HG03457 (cell line): ENCODE data around the gene UBE2D1.
A peak's percentile ranks its signal among the peaks of the same experiment; 100 is the strongest.

Experiments used
- ATAC-seq: cut with Tn5 transposase; IDR thresholded peaks from one replicate; pipeline ENCODE4 v1.9.1; 2021; ENCODE audit warnings: moderate number of reproducible peaks; ENCODE audit not compliant: unreplicated experiment

Gene UBE2D1

DNA sequence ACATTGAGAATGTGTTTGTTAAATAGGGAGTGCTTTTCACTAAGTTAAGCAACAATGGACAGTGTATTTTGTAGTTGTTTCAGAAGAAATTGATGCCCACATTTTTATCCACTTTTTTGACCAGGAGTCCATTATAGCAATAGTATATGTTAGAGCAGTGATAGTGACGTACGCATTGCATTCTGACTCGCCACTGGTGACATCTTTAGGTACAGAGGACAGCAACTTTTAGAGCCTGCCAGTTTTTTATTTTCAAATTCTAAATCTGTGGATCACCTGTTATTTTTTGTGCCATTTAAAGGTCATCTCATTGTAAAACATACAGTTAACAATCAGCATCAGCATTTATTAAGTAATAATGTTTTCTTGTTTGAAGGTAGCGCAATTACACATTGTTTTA, 1.4 kb downstream of the UBE2D1 start:
- no peak for ATAC-seq

GRCh38 chr10:58341422-58341821, 6.6 kb downstream of the UBE2D1 start:
- no peak for ATAC-seq

- no peak for ATAC-seq
These were observed 7.1 kb downstream of the UBE2D1 start for GRCh38 chr10:58341947-58342346.

DNA sequence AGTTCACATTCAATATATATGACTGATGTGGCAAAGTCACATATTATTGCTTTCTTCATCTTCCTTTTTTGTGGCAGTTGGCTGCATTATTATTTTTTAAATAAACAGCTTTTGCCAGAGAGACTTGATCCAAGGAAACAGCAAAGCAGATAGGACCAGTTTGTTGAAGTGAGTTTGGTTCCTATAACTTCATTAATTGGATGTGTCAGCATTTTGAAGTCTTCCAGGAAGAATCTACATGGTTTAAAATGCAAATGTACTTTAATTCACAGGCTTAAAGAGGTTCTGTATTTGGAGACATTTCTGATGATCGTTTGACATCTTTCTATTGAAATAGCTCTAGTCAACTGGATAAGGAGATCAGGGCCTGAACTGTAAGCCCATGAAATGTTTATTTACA, 13.2 kb downstream of the UBE2D1 start:
- no peak for ATAC-seq

DNA sequence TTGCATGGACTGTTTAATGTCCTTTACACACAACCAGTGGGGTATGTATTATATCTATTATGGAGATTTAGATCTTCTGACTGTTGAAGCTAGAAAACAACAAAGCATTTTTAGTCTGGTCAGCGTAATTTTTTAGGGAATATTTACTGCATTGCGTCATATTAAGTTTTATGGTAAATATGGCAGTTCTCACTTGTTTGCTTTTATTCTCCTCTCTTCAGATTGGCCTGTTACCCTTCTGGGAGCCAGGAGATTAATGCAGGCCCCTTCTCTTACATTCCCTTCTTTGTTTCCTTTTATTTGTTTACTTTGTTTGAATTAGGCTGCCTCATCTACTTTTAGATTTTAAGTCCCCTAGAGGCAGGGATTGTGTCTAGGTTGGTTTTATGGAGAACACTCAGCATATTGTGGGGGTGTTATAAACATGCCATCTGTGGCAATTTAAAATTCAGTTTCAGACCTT, 13.8 kb downstream of the UBE2D1 start:
- no peak for ATAC-seq

- no peak for ATAC-seq
These were observed 15.2 kb downstream of the UBE2D1 start for GRCh38 chr10:58350023-58350422.

GRCh38 chr10:58350619-58351323, 16.0 kb downstream of the UBE2D1 start:
- ATAC-seq, result no peak

DNA sequence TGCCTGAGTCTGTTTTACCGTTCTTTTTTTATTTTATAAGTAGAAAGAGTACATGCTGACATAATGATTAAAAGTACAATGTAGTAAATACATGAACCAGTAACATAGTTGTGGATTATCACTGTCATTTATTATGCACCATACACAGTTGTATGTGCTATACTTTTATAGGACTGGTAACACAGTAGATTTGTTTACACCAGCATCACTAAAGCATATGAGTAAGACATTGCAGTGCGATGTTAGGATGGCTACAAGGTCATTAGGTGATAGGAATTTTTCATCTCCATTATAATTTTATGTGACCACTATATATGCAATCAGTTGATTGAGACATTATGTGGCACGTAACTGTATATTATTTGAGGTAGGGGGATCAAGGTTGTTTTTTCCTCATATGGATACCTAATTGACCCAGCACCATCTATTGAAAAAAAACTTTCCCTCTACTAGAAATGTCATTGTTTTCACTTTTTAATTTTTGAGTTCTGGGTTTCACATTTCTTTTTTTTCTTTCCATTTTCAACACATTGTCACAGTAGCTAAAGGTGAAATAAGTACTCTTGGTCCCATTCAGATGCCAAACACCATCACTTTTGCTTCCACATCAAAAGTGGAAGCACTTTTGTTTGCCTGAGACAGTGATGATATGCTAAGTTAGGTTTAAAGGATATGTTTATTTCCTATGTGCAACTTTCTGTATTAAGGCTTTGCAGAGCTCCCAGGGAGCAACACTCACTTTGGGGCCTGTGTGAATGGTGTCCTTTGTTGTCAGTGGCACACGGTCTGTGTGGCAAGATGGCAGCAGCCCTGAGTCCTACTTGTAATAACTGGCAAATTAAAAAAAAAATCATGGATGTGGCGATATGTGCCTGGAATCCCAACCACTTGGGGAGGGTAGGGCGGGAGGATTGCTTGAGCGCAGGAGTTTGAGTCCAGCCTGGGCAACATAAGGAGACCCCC, 17.1 kb downstream of the UBE2D1 start:
- ATAC-seq, result no peak

- ATAC-seq, result no peak
These were observed 18.3 kb downstream of the UBE2D1 start for GRCh38 chr10:58352956-58353610.

GRCh38 chr10:58356756-58357155, 21.9 kb downstream of the UBE2D1 start:
- no peak for ATAC-seq

GRCh38 chr10:58358314-58358933, 23.6 kb downstream of the UBE2D1 start:
- ATAC-seq, result no peak

GRCh38 chr10:58358947-58359346, 24.1 kb downstream of the UBE2D1 start:
- ATAC-seq, result no peak

- ATAC-seq, result no peak
These were observed 24.7 kb downstream of the UBE2D1 start for GRCh38 chr10:58359541-58359940.

DNA sequence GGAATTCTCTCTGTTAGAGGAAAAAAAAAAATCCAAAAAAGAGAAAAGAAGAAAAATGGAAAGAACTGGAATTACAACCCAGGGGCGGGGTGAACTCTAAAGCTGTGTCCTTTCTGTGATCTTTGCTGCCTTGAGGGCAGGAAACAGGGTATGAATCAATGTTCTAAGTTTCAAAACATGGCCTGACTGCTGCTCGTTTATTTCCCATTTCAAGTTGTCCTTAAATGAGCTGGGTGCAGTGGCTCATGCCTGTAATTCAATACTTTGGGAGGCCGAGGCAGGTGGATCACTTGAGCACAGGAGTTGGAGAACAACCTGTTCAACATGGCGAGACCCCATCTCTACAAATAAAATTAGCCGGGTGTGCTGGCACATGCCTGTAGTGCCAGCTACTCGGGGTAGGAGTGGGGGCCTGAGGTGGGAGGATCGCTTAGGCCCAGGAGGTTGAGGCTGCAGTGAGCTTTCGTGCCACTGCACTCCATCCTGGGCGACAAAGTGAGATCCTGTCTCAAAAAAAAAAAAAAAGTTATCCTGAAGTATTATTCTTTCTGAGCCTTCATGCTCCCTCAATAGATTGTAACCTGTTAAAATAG, 25.7 kb downstream of the UBE2D1 start:
- no peak for ATAC-seq

DNA sequence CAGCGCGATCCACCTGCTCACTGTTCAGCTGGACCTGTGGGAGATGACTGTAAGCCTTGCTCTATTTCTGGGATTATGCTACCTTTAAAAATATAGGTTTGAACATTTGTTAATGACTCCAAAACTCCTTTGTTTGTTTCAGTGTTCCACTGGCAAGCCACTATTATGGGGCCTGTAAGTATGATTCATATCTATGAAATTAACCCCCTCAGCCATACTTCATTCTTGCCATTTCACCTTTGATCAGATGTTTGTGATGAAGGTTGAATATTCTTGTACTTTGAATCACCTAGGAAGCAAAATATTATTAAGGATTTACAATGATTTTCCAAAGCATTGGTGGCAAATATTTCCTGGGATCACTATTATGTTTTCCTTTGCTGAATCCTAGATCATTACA, 26.5 kb downstream of the UBE2D1 start:
- no peak for ATAC-seq

- no peak for ATAC-seq
These were observed 27.4 kb downstream of the UBE2D1 start for GRCh38 chr10:58362027-58362789.

GRCh38 chr10:58367069-58367468, 32.3 kb downstream of the UBE2D1 start:
- ATAC-seq, result no peak

DNA sequence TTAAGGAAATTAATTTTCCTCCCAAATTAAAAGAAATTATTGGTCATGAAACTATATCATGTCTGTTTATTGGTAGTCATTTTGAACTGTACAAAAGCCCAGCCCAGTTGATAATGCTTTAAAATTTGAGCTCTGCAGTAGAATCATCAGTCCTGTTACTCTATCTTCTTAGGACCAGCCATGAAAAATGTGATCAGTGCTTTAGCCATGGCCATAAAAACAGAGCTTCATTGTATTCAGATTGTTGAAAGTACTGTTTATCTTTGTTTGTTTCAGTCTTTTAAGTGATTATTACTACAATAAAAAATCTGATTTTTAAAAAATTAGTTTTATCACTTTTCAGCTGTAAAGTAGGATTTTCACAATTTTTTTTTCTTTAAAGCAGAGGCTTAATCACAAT, 36.7 kb downstream of the UBE2D1 start:
- no peak for ATAC-seq

DNA sequence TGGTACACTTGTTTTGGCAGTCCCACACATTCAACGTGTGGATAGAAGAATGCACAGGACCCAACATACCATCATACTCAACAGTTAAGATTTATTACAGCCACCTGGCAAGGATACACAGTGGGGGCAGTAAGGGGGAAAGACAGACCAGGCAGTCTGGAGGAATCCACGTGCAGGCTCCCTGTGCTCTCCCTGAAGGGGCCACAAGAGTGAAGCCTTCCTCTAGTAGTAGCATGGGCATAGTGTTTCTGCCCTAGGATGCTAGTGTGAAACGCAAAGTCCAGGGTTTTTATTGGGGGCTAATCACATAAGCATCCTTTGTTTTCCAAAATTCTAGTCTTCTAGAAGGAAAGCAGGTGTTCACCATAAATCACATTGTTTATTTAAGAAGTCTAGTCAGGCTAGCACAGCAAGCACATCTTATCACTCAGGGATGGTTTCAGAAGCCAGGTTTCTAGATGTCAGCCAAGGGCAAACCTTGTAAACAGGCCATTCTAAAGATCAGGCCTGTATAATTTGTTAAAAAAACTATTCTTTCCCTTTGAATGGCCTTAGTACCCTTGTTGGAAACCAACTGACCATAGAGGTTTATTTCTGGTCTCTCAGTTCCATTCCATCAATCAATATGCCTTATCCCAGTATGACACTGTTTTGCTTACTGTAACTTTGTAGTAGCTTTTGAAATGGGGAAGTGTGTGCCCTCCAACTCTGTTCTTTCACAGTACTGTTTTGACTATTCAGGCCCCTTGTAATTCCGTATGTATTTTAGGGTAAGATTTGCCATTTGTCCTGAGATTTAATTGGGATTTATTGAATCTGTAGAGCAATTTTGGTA, 38.0 kb downstream of the UBE2D1 start:
- peak; percentile 67 for ATAC-seq
